WERI-Rb-1 (cell line): Measurements from ENCODE around the gene SUOX.
"Not testable (repeated sequence)": the region's sequence is repeated elsewhere in the genome, so short reads cannot be mapped to it uniquely, and the experiment has no call there.

Experiments
- DNase-seq: peaks from one replicate; pipeline ENCODE4 v3.0.0-alpha.2; 2020
- H3K27ac ChIP-seq: fragments of 250-450 bp; sonication (Bioruptor Pico); 2 replicates; pipeline ENCODE4 v1.5.1; 2020; ENCODE audit warnings: mild to moderate bottlenecking, moderate library complexity
- H3K27me3 ChIP-seq: fragments of 250-450 bp; sonication (Bioruptor Pico); 2 replicates; pipeline ENCODE4 v1.5.1; 2021; ENCODE audit warnings: mild to moderate bottlenecking, low read depth, moderate library complexity; ENCODE audit not compliant: insufficient read depth, severe bottlenecking
- H3K36me3 ChIP-seq: fragments of 250-450 bp; sonication (Bioruptor Pico); 2 replicates; pipeline ENCODE4 v1.5.1; 2020; ENCODE audit warnings: mild to moderate bottlenecking, moderate library complexity
- H3K4me3 ChIP-seq: 2 replicates; pipeline ENCODE4 v1.5.1; 2011; ENCODE audit warnings: low read depth, mild to moderate bottlenecking, control low read depth, low read length
- H3K9me3 ChIP-seq: fragments of 250-450 bp; sonication (Bioruptor Pico); 2 replicates; pipeline ENCODE4 v1.5.1; 2021; ENCODE audit warnings: mild to moderate bottlenecking, moderate library complexity; ENCODE audit not compliant: severe bottlenecking
- CTCF ChIP-seq: IDR thresholded peaks from 2 replicates; pipeline ENCODE4 v1.5.1; 2011; ENCODE audit warnings: low read depth, mild to moderate bottlenecking, control low read depth, inconsistent platforms, low read length

Gene SUOX

DNA sequence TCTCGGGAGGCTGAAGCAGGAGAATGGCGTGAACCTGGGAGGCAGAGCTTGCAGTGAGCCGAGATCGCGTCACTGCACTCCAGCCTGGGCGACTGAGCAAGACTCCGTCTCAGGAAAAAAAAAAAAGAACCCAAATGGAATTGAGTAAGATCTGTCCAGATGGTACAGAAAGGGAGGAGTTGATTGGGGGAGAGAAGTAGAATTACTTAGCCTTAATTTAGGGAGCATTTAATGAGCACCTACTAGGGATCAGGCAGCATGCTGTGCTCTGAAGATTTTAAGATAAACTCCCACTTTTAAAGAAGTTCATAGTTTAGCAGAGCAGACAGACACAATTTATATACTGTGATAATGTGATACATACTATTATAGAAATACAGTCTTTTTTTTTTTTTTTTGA, 18.7 kb upstream of the SUOX start:
- H3K27me3 ChIP-seq: no peaks in the 10 kb centered on the region
- H3K27ac ChIP-seq: no peak overlapping the region
- H3K9me3 ChIP-seq: no peaks in the 10 kb centered on the region
- H3K36me3 ChIP-seq: peaks cover 25% of the 10 kb centered on the region
- DNase-seq: no peak
- no peak for TF ChIP-seq CTCF
- H3K4me3 ChIP-seq: no peak overlapping the region

DNA sequence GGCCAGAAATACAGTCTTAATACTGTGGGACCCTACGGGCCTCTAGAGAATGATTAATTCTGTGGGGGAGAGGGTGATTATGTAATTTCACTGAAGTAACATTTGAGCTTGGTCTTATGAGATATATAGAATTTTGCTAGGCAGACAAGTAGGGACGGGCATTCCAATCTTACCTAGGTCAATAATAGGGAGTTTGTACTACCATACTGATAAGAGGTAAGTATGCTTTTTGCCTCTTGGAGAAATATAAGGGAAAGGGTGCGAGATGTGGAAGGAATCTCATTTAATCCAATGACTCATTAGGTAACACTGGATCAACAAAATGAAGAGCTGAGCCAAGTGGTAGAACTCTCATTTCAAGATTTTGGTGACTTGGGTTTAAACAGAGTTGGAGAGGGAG, 18.0 kb upstream of the SUOX start:
- no peak overlapping the region for H3K4me3 ChIP-seq
- no peak for DNase-seq
- H3K36me3 ChIP-seq: peaks cover 25% of the 10 kb centered on the region
- H3K27ac ChIP-seq: no peak overlapping the region
- no peaks in the 10 kb centered on the region for H3K27me3 ChIP-seq
- no peak for TF ChIP-seq CTCF
- no peaks in the 10 kb centered on the region for H3K9me3 ChIP-seq

GRCh38 chr12:55981882-55982281, 15.2 kb upstream of the SUOX start:
- not testable (repeated sequence) for DNase-seq, H3K27ac ChIP-seq
- H3K36me3 ChIP-seq: peaks cover 28% of the 10 kb centered on the region

DNA sequence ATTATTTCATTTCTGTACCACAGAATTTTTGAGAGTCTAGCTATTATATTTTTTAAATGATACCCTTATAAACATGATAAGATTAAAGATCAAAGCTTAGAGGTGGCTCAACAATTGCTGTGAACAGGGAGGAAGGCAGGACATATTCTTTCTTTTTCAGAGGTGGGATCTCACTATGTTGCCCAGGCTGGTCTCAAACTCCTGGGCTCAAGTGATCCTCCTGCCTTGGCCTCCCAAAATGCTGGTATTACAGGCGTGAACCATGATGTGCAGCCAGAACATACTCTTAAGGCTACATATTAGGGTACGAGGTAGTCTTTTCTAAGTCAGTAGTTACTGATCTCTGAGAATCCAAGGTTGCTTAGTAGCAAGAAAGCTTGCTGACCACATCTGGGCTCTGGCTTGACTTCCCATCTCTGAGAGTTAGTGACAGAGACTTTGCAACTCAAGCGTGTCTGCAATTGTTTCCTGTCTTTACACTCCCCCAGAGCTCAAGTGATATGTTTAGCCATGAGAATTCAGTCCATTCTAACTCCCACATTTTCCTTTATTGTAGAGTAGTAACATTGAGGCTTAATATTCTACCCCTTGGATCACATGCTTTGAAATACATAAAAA, 14.6 kb upstream of the SUOX start:
- H3K9me3 ChIP-seq: no peaks in the 10 kb centered on the region
- DNase-seq: no peak
- TF ChIP-seq CTCF: no peak
- H3K27me3 ChIP-seq: no peaks in the 10 kb centered on the region
- peaks cover 32% of the 10 kb centered on the region for H3K36me3 ChIP-seq
- no peak overlapping the region for H3K27ac ChIP-seq
- H3K4me3 ChIP-seq: no peak overlapping the region

More at GRCh38 chr12:55981882-55982281, 15.2 kb upstream of the SUOX start:
- H3K9me3 ChIP-seq, H3K27me3 ChIP-seq, H3K4me3 ChIP-seq: not testable (repeated sequence)

DNA sequence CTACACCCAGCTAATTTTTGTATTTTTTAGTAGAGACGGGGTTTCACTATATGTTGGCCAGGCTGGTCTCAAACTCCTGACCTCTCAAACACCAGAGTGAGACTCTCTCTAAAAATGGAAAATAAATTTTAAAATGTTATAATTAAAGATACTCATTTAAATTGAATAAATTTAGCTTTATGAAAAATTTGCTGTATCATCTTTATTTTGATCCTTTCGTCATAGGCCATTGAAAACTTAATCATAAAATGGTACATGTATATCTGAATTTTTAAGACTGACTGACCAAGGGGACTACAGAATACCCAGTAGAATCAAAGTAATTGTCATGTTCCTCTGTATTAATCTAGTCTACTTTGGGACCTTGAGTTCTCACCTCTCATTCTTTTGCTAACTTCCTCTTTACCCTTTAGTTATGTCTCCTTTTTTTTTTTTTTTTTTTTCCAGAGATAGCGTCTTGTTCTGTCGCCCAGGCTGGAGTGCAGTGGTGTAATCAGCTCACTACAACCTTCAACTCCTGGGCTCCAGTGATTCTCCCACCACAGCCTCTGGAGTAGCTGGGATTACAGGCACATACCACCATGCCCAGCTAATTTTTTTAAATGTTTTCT, 13.7 kb upstream of the SUOX start:
- Histone ChIP-seq H3K4me3 (no peak overlapping the region), H3K27me3 (no peaks in the 10 kb centered on the region), H3K9me3 (no peaks in the 10 kb centered on the region), H3K36me3 (peaks cover 39% of the 10 kb centered on the region), H3K27ac (no peak overlapping the region)
- TF ChIP-seq CTCF: no peak
- DNase-seq: no peak

DNA sequence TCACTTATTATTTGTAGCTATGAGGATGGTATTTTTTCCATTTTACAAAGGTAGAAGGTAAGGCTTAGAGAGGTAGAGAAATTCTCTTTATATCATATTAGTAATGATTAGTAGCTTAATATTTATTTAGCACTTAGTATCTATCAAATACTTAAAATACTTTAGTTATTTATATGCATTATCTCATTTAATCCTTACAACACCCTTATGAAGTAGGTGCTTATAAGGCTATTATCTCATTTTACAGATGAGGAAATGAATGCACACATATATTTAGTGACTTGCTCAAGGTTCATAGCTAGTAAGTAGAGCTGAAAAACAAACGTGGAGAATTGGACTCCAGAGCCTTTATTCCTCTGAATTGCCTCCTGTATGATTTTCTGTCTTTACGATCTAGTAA, 12.2 kb upstream of the SUOX start:
- Histone ChIP-seq H3K27ac (no peak overlapping the region), H3K36me3 (peaks cover 48% of the 10 kb centered on the region), H3K4me3 (no peak overlapping the region), H3K27me3 (no peaks in the 10 kb centered on the region), H3K9me3 (no peaks in the 10 kb centered on the region)
- DNase-seq: no peak
- no peak for TF ChIP-seq CTCF
